Ishikawa (cell line): Measurements from ENCODE around the gene ARHGEF2.

Experiments used
- CEBPB ChIP-seq: IDR thresholded peaks from 2 replicates; pipeline ENCODE4 v1.6.1; 2012
- CREB1 ChIP-seq: IDR thresholded peaks from 2 replicates; pipeline ENCODE4 v1.6.1; 2012; ENCODE audit warnings: low read depth
- EGR1 ChIP-seq: IDR thresholded peaks from 2 replicates; pipeline ENCODE4 v1.6.1; 2012
- EP300 ChIP-seq: IDR thresholded peaks from 2 replicates; pipeline ENCODE4 v1.6.1; 2012; ENCODE audit warnings: borderline replicate concordance
- NFIC ChIP-seq: IDR thresholded peaks from 2 replicates; pipeline ENCODE4 v1.6.1; 2012
- RAD21 ChIP-seq: IDR thresholded peaks from 2 replicates; pipeline ENCODE4 v1.6.1; 2012; ENCODE audit warnings: low read depth
- REST ChIP-seq: IDR thresholded peaks from 2 replicates; pipeline ENCODE4 v1.6.1; 2012; ENCODE audit warnings: low read depth, mild to moderate bottlenecking
- TAF1 ChIP-seq: IDR thresholded peaks from 2 replicates; pipeline ENCODE4 v1.6.1; 2012; ENCODE audit warnings: low read depth, mild to moderate bottlenecking
- TCF12 ChIP-seq: IDR thresholded peaks from 2 replicates; pipeline ENCODE4 v1.6.1; 2012; ENCODE audit warnings: low read depth
- USF1 ChIP-seq: IDR thresholded peaks from 2 replicates; pipeline ENCODE4 v1.6.1; 2012

GRCh38 chr1:155981266-155982088 lies 3.1 kb upstream of the ARHGEF2 start:
- TF ChIP-seq RAD21: no peak
- TF ChIP-seq TAF1: no peak
- no peak for TF ChIP-seq EP300
- TF ChIP-seq CREB1: no peak
- TF ChIP-seq CEBPB: no peak
- TF ChIP-seq EGR1: no peak
- TF ChIP-seq NFIC: no peak
- TF ChIP-seq TCF12: no peak
- TF ChIP-seq USF1: no peak
- TF ChIP-seq REST: no peak
